Measurements from ENCODE around the gene DUSP7. TPM values are rescaled to one million over a fixed set of nuclear protein-coding genes. Genes with fewer than 3 reads are reported as not detected.

The DUSP7 gene
- total RNA-seq: 15.5 and 16.5 TPM in 2 replicates

GRCh38 chr3:52056521-52056967 is at the start of gene DUSP7:
Gene DUSP7 (minus strand): TSS chr3:52056571. CDS start chr3:52056366, 205 bp downstream.

Other genes with a start within 250 kb of the DUSP7 start
- gene IQCF2, start 195.0 kb downstream of the DUSP7 start, total RNA-seq: not detected in 2 replicates
- not detected in 2 replicates for gene IQCF5, start 181.0 kb downstream of the DUSP7 start, total RNA-seq
- not detected in 2 replicates for gene IQCF1, start 153.2 kb downstream of the DUSP7 start, total RNA-seq
- 33.3 and 34.5 TPM in 2 replicates for gene RRP9, start 114.7 kb downstream of the DUSP7 start, total RNA-seq
- gene PARP3, start 114.2 kb downstream of the DUSP7 start, total RNA-seq: 11.4 and 12.5 TPM in 2 replicates
- 0.15 and 0.34 TPM in 2 replicates for gene GPR62, start 101.2 kb downstream of the DUSP7 start, total RNA-seq
- 61.7 and 64.7 TPM in 2 replicates for gene PCBP4, start 89.1 kb downstream of the DUSP7 start, total RNA-seq
- gene ABHD14B, start 82.5 kb downstream of the DUSP7 start, total RNA-seq: 40.7 and 40.9 TPM in 2 replicates
- 16.9 and 19.8 TPM in 2 replicates for gene ABHD14A, start 81.5 kb downstream of the DUSP7 start, total RNA-seq
- 52.2 and 61.7 TPM in 2 replicates for gene ACY1, start 73.0 kb downstream of the DUSP7 start, total RNA-seq
- gene RPL29, start 60.7 kb downstream of the DUSP7 start, total RNA-seq: 2,426 and 2,542 TPM in 2 replicates
- gene POC1A, start 97.9 kb upstream of the DUSP7 start, total RNA-seq: 29.1 and 31.1 TPM in 2 replicates
- gene ALAS1, start 141.6 kb upstream of the DUSP7 start, total RNA-seq: 44.6 and 44.7 TPM in 2 replicates
- under 0.01 TPM in 1 of 2 replicates, not detected in the other for gene TLR9, start 169.1 kb upstream of the DUSP7 start, total RNA-seq
- gene TWF2, start 182.6 kb upstream of the DUSP7 start, total RNA-seq: 195 TPM in 2 replicates
- 14.5 and 15.6 TPM in 2 replicates for gene PPM1M, start 189.2 kb upstream of the DUSP7 start, total RNA-seq
- gene WDR82, start 222.1 kb upstream of the DUSP7 start, total RNA-seq: 40.9 and 44.9 TPM in 2 replicates
- gene GLYCTK, start 231.3 kb upstream of the DUSP7 start, total RNA-seq: 13.4 and 15.5 TPM in 2 replicates

All from bronchus fibroblast of lung (primary cell).